Anterior cingulate cortex (tissue), 58 donors: ENCODE data around the gene SMAP2.
"Not testable (repeated sequence)": the region's sequence is repeated elsewhere in the genome, so short reads cannot be mapped to it uniquely, and the experiment has no call there.

ENCODE experiments used
- DNase-seq, 58 donors: peaks; one replicate each; lab custom pipeline; 2025; lab: John Stamatoyannopoulos, UW

The SMAP2 gene

GRCh38 chr1:40371707-40372258, 1.7 kb upstream of the SMAP2 start:
- no peak for DNase-seq

- DNase-seq, result peak in 1 of 58 donors; percentile 3
Observed at GRCh38 chr1:40372658-40373322, 737 bp upstream of the SMAP2 start.

GRCh38 chr1:40377512-40377911, 4.0 kb downstream of the SMAP2 start:
- DNase-seq, result no peak

GRCh38 chr1:40379785-40380452, 6.4 kb downstream of the SMAP2 start:
- no peak for DNase-seq

GRCh38 chr1:40380817-40381216, 7.3 kb downstream of the SMAP2 start:
- no peak for DNase-seq

- DNase-seq, result peak in 1 of 58 donors; percentile 19
Observed at GRCh38 chr1:40381268-40382107, 8.0 kb downstream of the SMAP2 start.

- peak in 2 of 58 donors; percentile 13 to 17 for DNase-seq
Observed at GRCh38 chr1:40382108-40382460, 8.6 kb downstream of the SMAP2 start.

GRCh38 chr1:40382601-40383000, 9.1 kb downstream of the SMAP2 start:
- no peak for DNase-seq

GRCh38 chr1:40383095-40383487, 9.6 kb downstream of the SMAP2 start:
- peak in 22 of 58 donors; percentile 13 to 49 (median 30) for DNase-seq

- no peak for DNase-seq
Observed at GRCh38 chr1:40383488-40384412, 10.2 kb downstream of the SMAP2 start.

GRCh38 chr1:40384413-40384762, 10.9 kb downstream of the SMAP2 start:
- DNase-seq, result no peak

GRCh38 chr1:40384887-40385286, 11.4 kb downstream of the SMAP2 start:
- DNase-seq, result no peak

GRCh38 chr1:40385437-40386358, 12.2 kb downstream of the SMAP2 start:
- peak in 1 of 58 donors; percentile 39 for DNase-seq

- DNase-seq, result no peak
Observed at GRCh38 chr1:40386359-40386723, 12.8 kb downstream of the SMAP2 start.

- no peak for DNase-seq
Observed at GRCh38 chr1:40386796-40387195, 13.3 kb downstream of the SMAP2 start.

GRCh38 chr1:40387381-40388306, 14.1 kb downstream of the SMAP2 start:
- not testable (repeated sequence) for DNase-seq

- not testable (repeated sequence) for DNase-seq
Observed at GRCh38 chr1:40388456-40389321, 15.2 kb downstream of the SMAP2 start.
